ENCODE measurements around the gene MTHFD1. TPM values are rescaled to one million over a fixed set of nuclear protein-coding genes. Genes with fewer than 3 reads are reported as not detected.

MTHFD1 gene
- total and polyA plus RNA-seq, 2 donors (not counting 3 experiments of a cell fraction or from before 2014, with no cell fraction given) = 26.3 to 114 TPM

DNA sequence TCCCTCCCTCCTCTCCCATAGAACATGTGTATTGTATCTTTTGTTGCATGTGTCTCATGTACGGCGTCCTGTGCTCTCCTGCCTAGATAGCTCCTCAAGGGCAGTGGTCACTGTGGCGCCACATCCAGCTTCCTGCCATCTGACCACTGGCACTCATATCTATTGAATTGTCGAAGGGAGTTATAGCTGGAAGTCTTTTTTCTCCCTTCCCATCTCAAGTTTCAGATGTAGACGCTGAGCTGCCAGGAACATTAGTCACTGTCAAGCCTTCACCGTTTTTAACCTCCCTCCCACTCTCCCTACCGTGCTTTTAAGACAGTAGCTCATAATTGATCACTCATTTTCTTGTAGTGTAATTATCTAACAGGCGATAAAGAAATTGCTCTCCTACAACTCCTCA is 33.0 kb downstream of the MTHFD1 start:
- no peak for DNase-seq (ENCODE audit: low read depth, low spot score)
- TF ChIP-seq, protein P1, sequence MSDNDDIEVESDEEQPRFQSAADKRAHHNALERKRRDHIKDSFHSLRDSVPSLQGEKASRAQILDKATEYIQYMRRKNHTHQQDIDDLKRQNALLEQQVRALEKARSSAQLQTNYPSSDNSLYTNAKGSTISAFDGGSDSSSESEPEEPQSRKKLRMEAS (IDR thresholded peaks at IDR 0.05; ENCODE audit: insufficient read depth, insufficient read length) = no peak
- TF ChIP-seq JUN (IDR thresholded peaks at IDR 0.05; ENCODE audit: borderline replicate concordance, insufficient read depth, insufficient read length, low read depth) (no peak), EZH2 (IDR thresholded peaks at IDR 0.05; ENCODE audit: borderline replicate concordance, low read depth, low read length, severe bottlenecking) (no peak), POLR2AphosphoS5 (IDR thresholded peaks at IDR 0.05; ENCODE audit: insufficient read depth, low read depth, low read length) (no peak), FOS (IDR thresholded peaks at IDR 0.05; ENCODE audit: borderline replicate concordance, insufficient read depth, low read length) (no peak), GATA2 (IDR thresholded peaks at IDR 0.05; ENCODE audit: insufficient read depth, insufficient read length, low read depth, low read length) (no peak)
- TF ChIP-seq, protein P2, sequence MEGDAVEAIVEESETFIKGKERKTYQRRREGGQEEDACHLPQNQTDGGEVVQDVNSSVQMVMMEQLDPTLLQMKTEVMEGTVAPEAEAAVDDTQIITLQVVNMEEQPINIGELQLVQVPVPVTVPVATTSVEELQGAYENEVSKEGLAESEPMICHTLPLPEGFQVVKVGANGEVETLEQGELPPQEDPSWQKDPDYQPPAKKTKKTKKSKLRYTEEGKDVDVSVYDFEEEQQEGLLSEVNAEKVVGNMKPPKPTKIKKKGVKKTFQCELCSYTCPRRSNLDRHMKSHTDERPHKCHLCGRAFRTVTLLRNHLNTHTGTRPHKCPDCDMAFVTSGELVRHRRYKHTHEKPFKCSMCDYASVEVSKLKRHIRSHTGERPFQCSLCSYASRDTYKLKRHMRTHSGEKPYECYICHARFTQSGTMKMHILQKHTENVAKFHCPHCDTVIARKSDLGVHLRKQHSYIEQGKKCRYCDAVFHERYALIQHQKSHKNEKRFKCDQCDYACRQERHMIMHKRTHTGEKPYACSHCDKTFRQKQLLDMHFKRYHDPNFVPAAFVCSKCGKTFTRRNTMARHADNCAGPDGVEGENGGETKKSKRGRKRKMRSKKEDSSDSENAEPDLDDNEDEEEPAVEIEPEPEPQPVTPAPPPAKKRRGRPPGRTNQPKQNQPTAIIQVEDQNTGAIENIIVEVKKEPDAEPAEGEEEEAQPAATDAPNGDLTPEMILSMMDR (IDR thresholded peaks at IDR 0.05; ENCODE audit: extremely low read depth in 1 of 2, insufficient read depth in 1 of 2, low read depth in 1 of 2, low read length in 2 of 2) = no peak
- FAIRE-seq = no peak
- Histone ChIP-seq H3K4me3 (replicated peaks in 1 of 3; ENCODE audit: insufficient read depth in 1 of 3, low read depth in 1 of 3, low read length in 3 of 3) (no peak overlapping the region), H3K9me3 (replicated peaks; ENCODE audit: control insufficient read depth, insufficient read depth, low read length) (no peaks in the 10 kb centered on the region), H3K4me1 (ENCODE audit: control insufficient read depth, extremely low read depth, insufficient read depth, low read length) (no peaks in the 10 kb centered on the region), H2AFZ (ENCODE audit: low read depth, low read length) (no peak overlapping the region), H3K27me3 (ENCODE audit: control insufficient read depth in 2 of 2, insufficient read depth in 2 of 2, low read length in 2 of 2) (no peaks in the 10 kb centered on the region), H3K9ac (replicated peaks; ENCODE audit: extremely low read depth, insufficient read depth, low read length) (no peak overlapping the region), H3K36me3 (ENCODE audit: control insufficient read depth in 2 of 2, extremely low read depth in 1 of 2, insufficient read depth in 2 of 2, low read length in 2 of 2) (peaks cover 3 to 14% of the 10 kb centered on the region in 2 experiments), H4K20me1 (replicated peaks; ENCODE audit: control insufficient read depth, extremely low read depth, insufficient read depth, low read length) (no peaks in the 10 kb centered on the region), H3K9me1 (replicated peaks; ENCODE audit: control insufficient read depth, extremely low read depth, insufficient read depth, low read length) (no peaks in the 10 kb centered on the region), H3K4me2 (ENCODE audit: insufficient read depth, low read length) (no peak overlapping the region), H3K27ac (ENCODE audit: insufficient read depth, low read depth, low read length) (no peak overlapping the region), H3K79me2 (ENCODE audit: control insufficient read depth, insufficient read depth, low read length) (no peaks in the 10 kb centered on the region)
- BruUV-seq (replicated peaks) = no TSS peak
- dilution Hi-C loops (cut with MboI; ENCODE audit: extremely low pct_ligation_motif_present, low sequenced_read_pairs) = no loop called here
- CTCF ChIA-PET = interaction anchor here (0.8 to 2.3 kb wide), 6 partner anchors 9 to 90 kb away, joined by 3 to 31 read pairs (median 4); no protein-coding TSS in a partner anchor
- POLR2A ChIA-PET = no interaction called here
- intact Hi-C loops (cut with micrococcal nuclease) = no loop called here

Data from endothelial cell of umbilical vein (primary cell).